ENCODE data around the gene PTCH1.

DNA sequence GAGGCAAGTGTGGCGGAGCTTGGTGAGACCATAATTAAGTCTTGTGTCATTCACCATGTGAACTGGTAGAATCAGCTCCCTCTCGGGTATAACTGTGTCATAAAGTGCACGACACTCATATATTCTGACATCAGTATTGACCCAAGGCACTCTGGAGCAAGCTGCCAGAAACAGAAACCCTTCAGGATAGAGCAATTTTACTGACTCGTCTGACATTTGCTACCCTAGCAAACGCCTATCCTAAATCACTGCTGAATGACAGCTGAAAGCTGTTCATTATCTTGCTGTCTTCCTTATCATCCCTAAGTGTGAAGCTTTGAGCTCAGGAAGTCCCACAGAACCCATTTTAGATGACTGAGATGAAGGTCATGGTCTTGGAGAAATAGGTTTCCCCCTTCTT, 27.8 kb downstream of the PTCH1 start:
- TF ChIP-seq, protein P1, sequence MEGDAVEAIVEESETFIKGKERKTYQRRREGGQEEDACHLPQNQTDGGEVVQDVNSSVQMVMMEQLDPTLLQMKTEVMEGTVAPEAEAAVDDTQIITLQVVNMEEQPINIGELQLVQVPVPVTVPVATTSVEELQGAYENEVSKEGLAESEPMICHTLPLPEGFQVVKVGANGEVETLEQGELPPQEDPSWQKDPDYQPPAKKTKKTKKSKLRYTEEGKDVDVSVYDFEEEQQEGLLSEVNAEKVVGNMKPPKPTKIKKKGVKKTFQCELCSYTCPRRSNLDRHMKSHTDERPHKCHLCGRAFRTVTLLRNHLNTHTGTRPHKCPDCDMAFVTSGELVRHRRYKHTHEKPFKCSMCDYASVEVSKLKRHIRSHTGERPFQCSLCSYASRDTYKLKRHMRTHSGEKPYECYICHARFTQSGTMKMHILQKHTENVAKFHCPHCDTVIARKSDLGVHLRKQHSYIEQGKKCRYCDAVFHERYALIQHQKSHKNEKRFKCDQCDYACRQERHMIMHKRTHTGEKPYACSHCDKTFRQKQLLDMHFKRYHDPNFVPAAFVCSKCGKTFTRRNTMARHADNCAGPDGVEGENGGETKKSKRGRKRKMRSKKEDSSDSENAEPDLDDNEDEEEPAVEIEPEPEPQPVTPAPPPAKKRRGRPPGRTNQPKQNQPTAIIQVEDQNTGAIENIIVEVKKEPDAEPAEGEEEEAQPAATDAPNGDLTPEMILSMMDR (optimal IDR thresholded peaks at IDR 0.05 in 1 of 3, IDR thresholded peaks at IDR 0.05 in 1 of 3, conservative IDR thresholded peaks at IDR 0.05 in 1 of 3; ENCODE audit: extremely low read depth in 1 of 3, insufficient read depth in 2 of 3, low read length in 3 of 3) = no peak
- no peak for TF ChIP-seq EZH2 (IDR thresholded peaks at IDR 0.05; ENCODE audit: low read length)

Data from keratinocyte (primary cell).